ENCODE measurements around the gene NT5DC1.
"Not testable (repeated sequence)": the region's sequence is repeated elsewhere in the genome, so short reads cannot be mapped to it uniquely, and the experiment has no call there.

The NT5DC1 gene

GRCh38 chr6:116280933-116281316 lies 180.3 kb downstream of the NT5DC1 start:
- FAIRE-seq, result no peak

- FAIRE-seq, result no peak
Measured at GRCh38 chr6:116282698-116283097, 182.0 kb downstream of the NT5DC1 start.

- FAIRE-seq, result no peak
Measured at GRCh38 chr6:116283191-116283590, 182.5 kb downstream of the NT5DC1 start.

- not testable (repeated sequence) for FAIRE-seq
Measured at GRCh38 chr6:116284984-116285383, 184.3 kb downstream of the NT5DC1 start.

GRCh38 chr6:116286773-116287358 lies 186.2 kb downstream of the NT5DC1 start:
- FAIRE-seq, result no peak

GRCh38 chr6:116287689-116288282 lies 187.1 kb downstream of the NT5DC1 start:
- FAIRE-seq, result peak; percentile 84

GRCh38 chr6:116289876-116290275 lies 189.2 kb downstream of the NT5DC1 start:
- no peak for FAIRE-seq

- FAIRE-seq, result no peak
Measured at GRCh38 chr6:116290799-116291198, 190.1 kb downstream of the NT5DC1 start.

GRCh38 chr6:116291701-116292396 lies 191.2 kb downstream of the NT5DC1 start:
- no peak for FAIRE-seq

- no peak for FAIRE-seq
Measured at GRCh38 chr6:116292553-116292952, 191.9 kb downstream of the NT5DC1 start.

- FAIRE-seq, result no peak
Measured at GRCh38 chr6:116298273-116298672, 197.6 kb downstream of the NT5DC1 start.

GRCh38 chr6:116298973-116299372 lies 198.3 kb downstream of the NT5DC1 start:
- FAIRE-seq, result no peak
